Natural killer cell (primary cell): ENCODE data around the gene FBXL17. TPM values are rescaled to one million over a fixed set of nuclear protein-coding genes. Genes with fewer than 3 reads are reported as not detected.
A peak's percentile ranks its signal among the peaks of the same experiment; 100 is the strongest.

Experiments used
- ATAC-seq, 3 donors: fragments of 150-1000 bp in 2 of 3; fragments of 200-7000 bp in 1 of 3; cut with Tn5 transposase; 1 replicate in 1 of 3; 2 replicates in 2 of 3; pipeline ENCODE4 v1.10.0; 2021; ENCODE audit warnings: mild to moderate bottlenecking in 2 of 3, moderate library complexity in 2 of 3
- DNase-seq, 2 donors: peaks; one replicate each; pipeline versions ENCODE4 v3.0.0 to v3.0.0-alpha.2; 2013 to 2021; ENCODE audit warnings: mixed read lengths in 1 of 2
- H3K27ac ChIP-seq: one replicate; pipeline ENCODE4 v1.5.1; 2013; ENCODE audit warnings: mild to moderate bottlenecking, low read length
- H3K27me3 ChIP-seq: one replicate; pipeline ENCODE4 v1.6.1; 2013; ENCODE audit warnings: low read length; ENCODE audit not compliant: control insufficient read depth, insufficient read depth
- H3K36me3 ChIP-seq: one replicate; pipeline ENCODE4 v1.6.1; 2013; ENCODE audit warnings: low read length; ENCODE audit not compliant: control insufficient read depth, insufficient read depth
- H3K4me1 ChIP-seq: one replicate; pipeline ENCODE4 v1.6.1; 2013; ENCODE audit warnings: low read length; ENCODE audit not compliant: control insufficient read depth, insufficient read depth
- H3K4me3 ChIP-seq: one replicate; pipeline ENCODE4 v1.5.1; 2013; ENCODE audit warnings: low read length
- H3K9me3 ChIP-seq: one replicate; pipeline ENCODE4 v1.6.1; 2013; ENCODE audit warnings: low read length; ENCODE audit not compliant: control insufficient read depth, insufficient read depth
- H3K27ac Mint-ChIP-seq, 2 donors: one replicate each; pipeline ENCODE4 v1.8.0; 2022; ENCODE audit warnings: mild to moderate bottlenecking in 2 of 2, mixed read lengths in 2 of 2, moderate library complexity in 1 of 2
- H3K27me3 Mint-ChIP-seq, 2 donors: one replicate each; pipeline ENCODE4 v1.8.0; 2022; ENCODE audit warnings: low read depth in 2 of 2, mixed read lengths in 2 of 2
- H3K36me3 Mint-ChIP-seq: one replicate; pipeline ENCODE4 v1.8.0; 2022; ENCODE audit warnings: mixed read lengths
- H3K4me1 Mint-ChIP-seq, 2 donors: one replicate each; pipeline ENCODE4 v1.8.0; 2022; ENCODE audit warnings: mixed read lengths in 2 of 2
- H3K4me3 Mint-ChIP-seq: one replicate; pipeline ENCODE4 v1.8.0; 2022; ENCODE audit warnings: mild to moderate bottlenecking, moderate library complexity, mixed read lengths
- H3K9me3 Mint-ChIP-seq, 2 donors: one replicate each; pipeline ENCODE4 v1.8.0; 2022; ENCODE audit warnings: mixed read lengths in 2 of 2
- CTCF ChIP-seq: fragments of 200-600 bp; IDR thresholded peaks from one replicate; pipeline ENCODE4 v1.8.0; 2022; ENCODE audit warnings: antibody characterized with exemption
- WGBS: methylation state at CpG from one replicate; pipeline ENCODE4 v1.1.7; 2013; ENCODE audit warnings: missing lambda C conversion rate; ENCODE audit not compliant: insufficient coverage; 5-methylcytosine and 5-hydroxymethylcytosine counted together
- intact Hi-C: fragments of 100-400 bp; cut with micrococcal nuclease; formaldehyde crosslinking; loops from one replicate; pipeline ENCODE4 v1.14.2; 2022
- total RNA-seq, 4 donors: library from RNA; stranded (reverse); fragments of 120-200 nt in 1 of 4; gene quantifications; one replicate each; pipeline versions ENCODE4 v1.2.3 to v1.2.4, GENCODE V29; 2013 to 2022

The FBXL17 gene
- total RNA-seq, 3 donors from 2014 or later (not counting 1 experiment from before 2014, with no cell fraction given), result 34.2 to 46.8 (median 34.9) TPM

GRCh38 chr5:108372369-108372768, 9.5 kb downstream of the FBXL17 start:
- no peaks in the 10 kb centered on the region for H3K4me1 ChIP-seq
- ATAC-seq (no peak), DNase-seq (no peak)
- intact Hi-C loops, result no loop called here
- TF ChIP-seq CTCF, result no peak
- no peaks in the 10 kb centered on the region for H3K36me3 ChIP-seq
- H3K4me1 Mint-ChIP-seq, result peaks cover 34 to 39% of the 10 kb centered on the region in 2 donors
- no peak overlapping the region for H3K4me3 Mint-ChIP-seq
- peaks cover 30% of the 10 kb centered on the region for H3K36me3 Mint-ChIP-seq
- peak overlapping the region in 1 of 2 donors; percentile 4 for H3K27ac Mint-ChIP-seq
- peaks cover 13% of the 10 kb centered on the region for H3K9me3 ChIP-seq
- no peak overlapping the region for H3K4me3 ChIP-seq
- WGBS, result 95% methylated on average over 2 of the region's 2 CpGs
- no peaks in the 10 kb centered on the region for H3K27me3 Mint-ChIP-seq
- H3K9me3 Mint-ChIP-seq, result peaks cover 5 to 23% of the 10 kb centered on the region in 2 donors
- no peak overlapping the region for H3K27ac ChIP-seq
- no peaks in the 10 kb centered on the region for H3K27me3 ChIP-seq

- Mint-ChIP-seq H3K36me3 (peaks cover 24% of the 10 kb centered on the region), H3K27ac (no peak overlapping the region), H3K4me1 (peaks cover 30 to 36% of the 10 kb centered on the region in 2 donors), H3K9me3 (peaks cover 5 to 18% of the 10 kb centered on the region in 2 donors), H3K4me3 (no peak overlapping the region), H3K27me3 (no peaks in the 10 kb centered on the region)
- no peak for TF ChIP-seq CTCF
- ATAC-seq (no peak), DNase-seq (no peak)
- peaks cover 13% of the 10 kb centered on the region for H3K9me3 ChIP-seq
- WGBS, result 100% methylated on average over 1 of the region's 2 CpGs
- no peaks in the 10 kb centered on the region for H3K27me3 ChIP-seq
- intact Hi-C loops, result no loop called here
- no peaks in the 10 kb centered on the region for H3K36me3 ChIP-seq
- H3K4me1 ChIP-seq, result no peaks in the 10 kb centered on the region
- no peak overlapping the region for H3K4me3 ChIP-seq
- no peak overlapping the region for H3K27ac ChIP-seq
These were observed 10.6 kb downstream of the FBXL17 start for GRCh38 chr5:108371263-108371662.

- Mint-ChIP-seq H3K4me1 (peaks cover 30 to 36% of the 10 kb centered on the region in 2 donors), H3K27me3 (no peaks in the 10 kb centered on the region), H3K9me3 (peaks cover 2 to 7% of the 10 kb centered on the region in 2 donors), H3K36me3 (peaks cover 9% of the 10 kb centered on the region), H3K27ac (peak overlapping the region in 1 of 2 donors; percentile 11), H3K4me3 (no peak overlapping the region)
- H3K9me3 ChIP-seq, result peaks cover 5% of the 10 kb centered on the region
- peaks cover 8% of the 10 kb centered on the region for H3K36me3 ChIP-seq
- ATAC-seq (no peak), DNase-seq (no peak)
- no peaks in the 10 kb centered on the region for H3K27me3 ChIP-seq
- H3K4me3 ChIP-seq, result no peak overlapping the region
- TF ChIP-seq CTCF, result no peak
- no peaks in the 10 kb centered on the region for H3K4me1 ChIP-seq
- intact Hi-C loops, result no loop called here
- no peak overlapping the region for H3K27ac ChIP-seq
- WGBS, result 100% methylated on average over 2 of the region's 4 CpGs
These were observed 12.7 kb downstream of the FBXL17 start for GRCh38 chr5:108369167-108369566.

GRCh38 chr5:108367679-108368334, 14.1 kb downstream of the FBXL17 start:
- H3K4me3 ChIP-seq, result no peak overlapping the region
- H3K4me3 Mint-ChIP-seq, result no peak overlapping the region
- H3K9me3 ChIP-seq, result no peaks in the 10 kb centered on the region
- no peaks in the 10 kb centered on the region for H3K36me3 Mint-ChIP-seq
- intact Hi-C loops, result no loop called here
- 97% methylated on average over 7 of the region's 8 CpGs for WGBS
- ATAC-seq (no peak), DNase-seq (no peak)
- no peak overlapping the region for H3K27ac ChIP-seq
- no peaks in the 10 kb centered on the region for H3K4me1 ChIP-seq
- H3K9me3 Mint-ChIP-seq, result no peaks in the 10 kb centered on the region
- H3K27ac Mint-ChIP-seq, result peak overlapping the region; percentile 20 to 73
- H3K27me3 Mint-ChIP-seq, result no peaks in the 10 kb centered on the region
- peaks cover 30 to 36% of the 10 kb centered on the region in 2 donors for H3K4me1 Mint-ChIP-seq
- no peak for TF ChIP-seq CTCF
- H3K27me3 ChIP-seq, result no peaks in the 10 kb centered on the region
- H3K36me3 ChIP-seq, result peaks cover 10% of the 10 kb centered on the region
